Stimulated activated CD8-positive, alpha-beta memory T cell treated with anti-CD3 and anti-CD28 coated beads, Interleukin-7, amount 100 ng/mL, for 48 hours (primary cell): Measurements from ENCODE around the gene SHLD1.

Source experiments
- DNase-seq, 2 donors: peaks; one replicate each; pipeline ENCODE4 v3.0.0-alpha.2; 2020; ENCODE audit warnings: low read depth in 1 of 2; ENCODE audit errors: extremely low read depth in 1 of 2

The SHLD1 gene

GRCh38 chr20:5810800-5811422 is 60.7 kb downstream of the SHLD1 start:
- DNase-seq: no peak

GRCh38 chr20:5811746-5812145 is 61.5 kb downstream of the SHLD1 start:
- DNase-seq: no peak

GRCh38 chr20:5818346-5818681 is 68.1 kb downstream of the SHLD1 start:
- no peak for DNase-seq

GRCh38 chr20:5820738-5821137 is 70.5 kb downstream of the SHLD1 start:
- DNase-seq: no peak

- no peak for DNase-seq
Observed at GRCh38 chr20:5821627-5822215, 71.5 kb downstream of the SHLD1 start.

GRCh38 chr20:5822569-5822968 is 72.4 kb downstream of the SHLD1 start:
- DNase-seq: no peak

- DNase-seq: no peak
Observed at GRCh38 chr20:5825130-5825719, 75.0 kb downstream of the SHLD1 start.

GRCh38 chr20:5827098-5827853 is 77.1 kb downstream of the SHLD1 start:
- no peak for DNase-seq

GRCh38 chr20:5827861-5828260 is 77.7 kb downstream of the SHLD1 start:
- DNase-seq: no peak

- no peak for DNase-seq
Observed at GRCh38 chr20:5829241-5829809, 79.1 kb downstream of the SHLD1 start.

GRCh38 chr20:5831539-5832237 is 81.5 kb downstream of the SHLD1 start:
- DNase-seq: no peak

- no peak for DNase-seq
Observed at GRCh38 chr20:5833309-5833941, 83.2 kb downstream of the SHLD1 start.

GRCh38 chr20:5834436-5835005 is 84.3 kb downstream of the SHLD1 start:
- DNase-seq: no peak

GRCh38 chr20:5835321-5835821 is 85.2 kb downstream of the SHLD1 start:
- no peak for DNase-seq

- DNase-seq: no peak
Observed at GRCh38 chr20:5835871-5836270, 85.7 kb downstream of the SHLD1 start.

GRCh38 chr20:5836569-5836968 is 86.4 kb downstream of the SHLD1 start:
- no peak for DNase-seq

- no peak for DNase-seq
Observed at GRCh38 chr20:5840411-5841002, 90.3 kb downstream of the SHLD1 start.

- DNase-seq: no peak
Observed at GRCh38 chr20:5841522-5841921, 91.3 kb downstream of the SHLD1 start.

- no peak for DNase-seq
Observed at GRCh38 chr20:5842465-5842864, 92.3 kb downstream of the SHLD1 start.
